ENCODE results near the gene PANX2.
"Not testable (repeated sequence)": the region's sequence is repeated elsewhere in the genome, so short reads cannot be mapped to it uniquely, and the experiment has no call there.

The PANX2 gene

DNA sequence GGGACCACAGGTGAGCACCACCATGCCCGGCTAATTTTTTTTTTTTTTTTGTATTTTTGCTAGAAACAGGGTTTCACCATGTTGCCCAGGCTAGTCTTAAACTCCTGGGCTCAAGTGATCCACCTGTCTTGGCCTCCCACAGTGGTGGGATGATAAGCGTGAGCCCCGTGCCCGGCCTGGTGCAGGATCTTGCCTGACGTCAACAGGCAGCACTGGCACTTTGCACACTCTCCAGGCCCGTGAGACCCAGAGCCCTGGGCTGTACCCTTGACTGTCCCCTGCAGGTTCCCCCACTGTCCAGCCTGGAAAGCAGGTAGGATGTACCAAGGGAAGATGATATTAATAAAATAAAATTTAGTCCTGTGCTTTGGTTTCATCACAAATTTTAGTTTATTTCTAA is 29.1 kb upstream of the PANX2 start:
- Mint-ChIP-seq H3K4me3 (no peak overlapping the region), H3K9me3 (no peaks in the 10 kb centered on the region), H3K27me3 (peaks cover 39% of the 10 kb centered on the region), H3K36me3 (no peaks in the 10 kb centered on the region), H3K4me1 (peaks cover 3% of the 10 kb centered on the region), H3K27ac (no peak overlapping the region)
- DNase-seq = no peak
- CTCF ChIA-PET = interaction anchor here (0.6 kb wide), 1 partner anchor 165 kb away, joined by 3 read pairs; no protein-coding TSS in a partner anchor

GRCh38 chr22:50141891-50142363 is 28.6 kb upstream of the PANX2 start:
- H3K9me3 Mint-ChIP-seq = no peaks in the 10 kb centered on the region
- no peak overlapping the region for H3K4me3 Mint-ChIP-seq
- H3K27me3 Mint-ChIP-seq = peaks cover 36% of the 10 kb centered on the region
- no peaks in the 10 kb centered on the region for H3K36me3 Mint-ChIP-seq
- no peak overlapping the region for H3K27ac Mint-ChIP-seq
- CTCF ChIA-PET = interaction anchor here (0.6 to 1.1 kb wide), 2 partner anchors 14 to 165 kb away, joined by 3 read pairs; no protein-coding TSS in a partner anchor
- peaks cover 3% of the 10 kb centered on the region for H3K4me1 Mint-ChIP-seq
- no peak for DNase-seq

GRCh38 chr22:50143096-50143495 is 27.4 kb upstream of the PANX2 start:
- H3K4me1 Mint-ChIP-seq = peaks cover 3% of the 10 kb centered on the region
- CTCF ChIA-PET = interaction anchor here (0.6 to 1.6 kb wide), 2 partner anchors 9 to 212 kb away, joined by 3 to 4 read pairs; no protein-coding TSS in a partner anchor
- no peaks in the 10 kb centered on the region for H3K9me3 Mint-ChIP-seq
- no peak overlapping the region for H3K4me3 Mint-ChIP-seq
- H3K36me3 Mint-ChIP-seq = no peaks in the 10 kb centered on the region
- peaks cover 31% of the 10 kb centered on the region for H3K27me3 Mint-ChIP-seq
- DNase-seq = no peak
- H3K27ac Mint-ChIP-seq = no peak overlapping the region

DNA sequence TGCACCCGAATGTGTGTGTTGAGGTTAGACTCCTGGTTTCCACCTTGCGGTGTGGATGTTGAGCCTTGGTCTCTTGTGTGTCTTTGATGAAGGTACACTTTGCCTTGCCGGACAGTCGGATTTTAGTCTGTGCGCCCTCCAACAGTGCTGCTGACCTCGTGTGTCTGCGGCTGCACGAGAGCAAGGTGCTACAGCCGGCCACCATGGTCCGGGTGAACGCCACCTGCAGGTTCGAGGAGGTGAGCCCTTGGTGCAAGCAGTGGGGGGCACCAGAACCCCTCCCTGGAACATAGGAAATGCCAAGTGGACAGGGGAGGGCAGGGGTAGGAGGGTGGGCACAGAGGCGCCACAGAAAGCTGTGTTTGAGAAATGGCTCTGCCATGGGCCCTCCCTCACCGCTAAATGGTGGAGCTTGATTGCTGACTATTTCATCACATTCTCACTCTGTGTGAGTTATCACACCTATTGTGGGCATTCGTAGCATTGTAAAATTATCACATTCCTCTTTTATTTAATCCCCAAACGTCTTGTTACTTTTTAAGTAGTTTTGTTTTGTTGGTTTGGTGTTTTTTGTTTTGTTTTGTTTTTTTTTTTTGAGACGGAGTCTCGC is 26.4 kb upstream of the PANX2 start:
- no peak for DNase-seq
- CTCF ChIA-PET = interaction anchor here (1.6 kb wide), 2 partner anchors 8 to 64 kb away, joined by 4 to 6 read pairs; no protein-coding TSS in a partner anchor
- H3K9me3 Mint-ChIP-seq = no peaks in the 10 kb centered on the region
- peaks cover 3% of the 10 kb centered on the region for H3K4me1 Mint-ChIP-seq
- peaks cover 27% of the 10 kb centered on the region for H3K27me3 Mint-ChIP-seq
- no peak overlapping the region for H3K27ac Mint-ChIP-seq
- H3K4me3 Mint-ChIP-seq = no peak overlapping the region
- H3K36me3 Mint-ChIP-seq = no peaks in the 10 kb centered on the region

DNA sequence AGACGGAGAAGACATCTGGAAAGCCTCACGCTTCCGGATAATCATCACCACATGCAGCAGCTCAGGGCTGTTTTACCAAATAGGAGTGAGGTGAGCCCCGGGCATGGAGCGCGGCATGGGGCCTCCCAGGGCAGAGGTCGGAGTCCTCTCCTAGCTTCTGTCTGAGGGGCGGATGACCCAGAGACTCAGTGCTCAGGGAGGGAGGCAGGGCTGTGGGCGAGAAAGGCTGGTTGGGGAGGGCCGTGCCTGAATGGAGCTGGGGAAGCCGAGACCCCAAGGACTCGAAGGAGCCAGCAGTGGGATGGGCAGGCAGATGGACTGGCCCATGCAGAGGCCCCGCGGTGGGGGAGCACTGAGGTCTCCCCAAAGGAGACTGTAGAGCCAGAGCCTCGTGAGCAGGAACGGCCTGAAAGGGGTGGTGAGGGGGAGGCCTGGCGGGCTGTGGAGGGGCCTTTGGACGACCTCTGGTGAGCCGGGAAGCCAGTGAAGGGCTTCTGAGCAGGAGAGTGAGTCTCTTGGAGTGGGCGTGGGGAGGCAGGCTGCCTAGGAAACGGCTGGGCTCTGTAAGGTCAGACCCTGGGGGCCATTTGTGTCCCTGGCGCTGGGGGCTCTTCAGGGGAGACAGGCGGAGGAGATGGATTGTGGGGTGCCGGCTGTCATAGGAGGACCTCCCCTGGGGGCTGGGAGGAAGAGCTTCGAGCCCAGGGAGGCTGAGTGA is 24.7 kb upstream of the PANX2 start:
- no peak for DNase-seq
- no peaks in the 10 kb centered on the region for H3K4me1 Mint-ChIP-seq
- H3K4me3 Mint-ChIP-seq = no peak overlapping the region
- no peak overlapping the region for H3K27ac Mint-ChIP-seq
- H3K27me3 Mint-ChIP-seq = peaks cover 36% of the 10 kb centered on the region
- H3K36me3 Mint-ChIP-seq = no peaks in the 10 kb centered on the region
- CTCF ChIA-PET = interaction anchor here (1.6 kb wide), 1 partner anchor 62 kb away, joined by 6 read pairs; no protein-coding TSS in a partner anchor
- no peaks in the 10 kb centered on the region for H3K9me3 Mint-ChIP-seq

DNA sequence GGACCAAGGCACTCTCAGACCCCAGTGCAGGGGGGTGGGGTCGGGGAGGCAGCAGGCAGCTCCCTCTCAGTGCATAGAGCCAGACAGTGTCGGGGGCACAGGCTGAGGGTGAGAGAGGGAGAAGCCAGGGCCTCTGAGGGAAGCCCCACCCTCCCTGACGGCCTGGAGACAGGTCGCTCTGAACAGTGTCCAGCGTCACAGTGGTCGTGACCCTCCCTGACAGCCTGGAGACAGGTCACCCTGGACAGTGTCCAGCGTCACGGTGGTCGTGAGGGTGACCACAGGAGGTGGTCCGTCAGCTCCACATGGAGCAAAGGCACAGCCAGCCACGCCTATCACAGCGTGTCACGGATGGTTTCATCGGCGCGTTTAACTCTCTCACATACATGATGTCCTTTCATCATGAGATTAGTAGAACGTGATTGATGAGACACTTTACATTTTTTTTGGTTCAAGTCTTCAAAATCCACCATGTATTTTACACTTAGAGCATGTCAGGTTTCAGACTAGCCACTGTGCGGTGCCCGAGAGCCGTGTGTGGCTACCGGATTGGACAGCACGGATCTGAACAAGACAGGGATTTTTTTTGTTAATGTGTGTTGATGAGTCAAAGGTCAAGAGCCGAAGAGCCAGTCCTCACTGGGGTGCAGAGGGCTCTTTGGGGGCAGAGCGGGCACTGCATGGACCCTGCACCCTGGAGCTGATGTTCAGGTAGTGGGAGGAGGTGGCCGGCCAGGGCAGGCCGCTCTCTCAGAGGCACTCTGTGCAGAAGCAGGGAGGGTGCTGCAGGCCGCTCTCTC is 23.9 kb upstream of the PANX2 start:
- Mint-ChIP-seq H3K27ac (no peak overlapping the region), H3K4me1 (no peaks in the 10 kb centered on the region), H3K36me3 (no peaks in the 10 kb centered on the region), H3K9me3 (no peaks in the 10 kb centered on the region), H3K4me3 (no peak overlapping the region), H3K27me3 (peaks cover 40% of the 10 kb centered on the region)
- CTCF ChIA-PET = no interaction called here
- DNase-seq = peak; percentile 43

- H3K4me3 Mint-ChIP-seq, DNase-seq, H3K9me3 Mint-ChIP-seq, H3K27ac Mint-ChIP-seq, H3K36me3 Mint-ChIP-seq, H3K4me1 Mint-ChIP-seq: not testable (repeated sequence)
- H3K27me3 Mint-ChIP-seq = peaks cover 40% of the 10 kb centered on the region
- CTCF ChIA-PET = interaction anchor here (0.9 to 3.6 kb wide), 7 partner anchors 16 to 154 kb away, joined by 3 to 14 read pairs (median 5); no protein-coding TSS in a partner anchor
Observed at GRCh38 chr22:50147258-50148165, 23.0 kb upstream of the PANX2 start.

GRCh38 chr22:50148166-50148500 is 22.4 kb upstream of the PANX2 start:
- Mint-ChIP-seq H3K27ac (no peak overlapping the region), H3K9me3 (no peaks in the 10 kb centered on the region), H3K27me3 (peaks cover 35% of the 10 kb centered on the region), H3K4me1 (no peaks in the 10 kb centered on the region), H3K36me3 (no peaks in the 10 kb centered on the region), H3K4me3 (no peak overlapping the region)
- DNase-seq = no peak
- CTCF ChIA-PET = interaction anchor here (0.9 to 3.6 kb wide), 7 partner anchors 16 to 155 kb away, joined by 3 to 14 read pairs (median 5); no protein-coding TSS in a partner anchor

DNA sequence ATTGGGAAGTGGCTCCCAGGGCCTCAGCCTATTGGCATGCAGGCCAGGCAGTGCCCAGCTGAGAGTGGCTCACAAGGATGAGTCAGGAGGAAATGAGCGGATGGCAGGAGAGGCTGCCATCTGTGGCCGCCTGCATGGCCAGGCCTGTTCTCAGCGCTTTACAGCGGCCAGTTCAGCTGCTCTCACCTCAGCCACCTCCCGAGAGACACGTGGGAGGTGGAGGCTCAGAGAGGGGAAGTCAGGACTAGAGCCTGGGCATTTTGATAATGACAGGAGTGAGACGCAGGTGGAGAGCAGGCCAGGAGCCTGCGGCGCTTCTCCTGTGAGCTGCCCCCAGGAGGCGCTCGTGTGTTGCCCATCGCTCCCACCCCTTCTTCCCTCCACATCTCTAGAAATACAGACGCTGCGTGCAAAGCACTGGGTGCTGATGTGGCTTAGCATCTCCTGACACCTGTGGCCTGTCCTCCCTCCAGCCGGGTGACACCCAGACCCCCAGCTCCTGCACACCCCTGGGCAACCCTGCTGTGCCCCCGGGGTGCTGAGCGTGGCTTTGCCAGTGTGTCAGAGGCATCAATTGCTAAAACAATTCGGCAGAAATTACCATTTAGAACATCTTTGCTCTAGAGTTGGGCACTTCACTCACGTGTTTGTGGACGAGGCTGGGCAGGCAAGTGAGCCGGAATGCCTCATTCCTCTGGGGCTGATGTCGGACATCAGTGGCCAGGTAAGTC is 21.4 kb upstream of the PANX2 start:
- H3K36me3 Mint-ChIP-seq = no peaks in the 10 kb centered on the region
- peaks cover 34% of the 10 kb centered on the region for H3K27me3 Mint-ChIP-seq
- no peaks in the 10 kb centered on the region for H3K4me1 Mint-ChIP-seq
- CTCF ChIA-PET = interaction anchor here (0.7 to 3.6 kb wide), 8 partner anchors 15 to 324 kb away, joined by 3 to 14 read pairs (median 4); no protein-coding TSS in a partner anchor
- H3K9me3 Mint-ChIP-seq = no peaks in the 10 kb centered on the region
- no peak overlapping the region for H3K4me3 Mint-ChIP-seq
- peak; percentile 84 for DNase-seq
- H3K27ac Mint-ChIP-seq = no peak overlapping the region

DNA sequence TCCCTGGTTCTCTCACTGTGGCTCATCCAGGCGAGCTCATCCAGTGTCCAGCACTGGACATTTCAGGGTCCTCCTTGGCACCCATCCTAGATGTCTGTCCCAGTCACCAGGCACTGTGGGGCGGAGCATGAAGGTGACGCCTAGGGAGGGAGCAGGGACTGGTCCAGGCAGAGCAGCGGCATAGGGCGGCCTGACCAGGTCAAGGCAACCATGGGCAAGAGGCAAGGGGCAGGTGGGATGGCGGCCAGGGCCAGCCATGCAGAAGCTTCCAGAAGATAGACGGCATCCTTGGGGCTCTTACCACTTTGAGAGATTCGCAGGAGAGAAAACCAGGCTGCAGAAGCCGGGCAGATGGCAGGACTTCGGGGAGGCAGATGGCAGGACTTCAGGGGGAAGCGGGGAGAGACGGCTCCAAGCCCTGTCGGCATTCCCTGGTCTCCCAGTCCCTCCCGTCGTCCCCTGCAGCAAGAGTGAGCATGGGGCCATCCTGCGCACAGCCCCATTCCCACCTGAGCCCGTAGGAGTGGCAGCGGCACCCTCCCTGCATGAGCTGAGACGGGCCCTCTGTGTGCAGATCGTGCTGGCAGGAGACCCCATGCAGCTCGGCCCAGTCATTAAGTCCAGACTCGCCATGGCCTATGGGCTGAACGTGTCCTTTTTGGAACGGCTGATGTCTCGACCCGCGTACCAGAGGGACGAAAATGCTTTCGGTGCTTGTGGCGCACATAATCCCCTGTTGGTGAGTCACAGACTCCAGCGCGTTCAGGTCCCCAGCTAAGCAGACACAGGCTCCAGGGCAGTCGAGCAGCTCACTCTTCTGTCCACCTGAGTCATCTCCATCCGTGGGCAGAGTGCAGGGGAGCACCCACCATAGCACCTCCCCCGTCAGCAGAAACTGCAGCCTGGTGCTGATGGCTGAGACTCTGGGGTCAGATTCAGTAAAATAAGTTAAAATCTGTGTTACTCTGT is 20.1 kb upstream of the PANX2 start:
- DNase-seq = no peak
- no peaks in the 10 kb centered on the region for H3K9me3 Mint-ChIP-seq
- peaks cover 36% of the 10 kb centered on the region for H3K27me3 Mint-ChIP-seq
- H3K4me1 Mint-ChIP-seq = no peaks in the 10 kb centered on the region
- H3K4me3 Mint-ChIP-seq = no peak overlapping the region
- no peak overlapping the region for H3K27ac Mint-ChIP-seq
- CTCF ChIA-PET = interaction anchor here (0.6 to 3.6 kb wide), 4 partner anchors 13 to 88 kb away, joined by 3 to 14 read pairs (median 6); no protein-coding TSS in a partner anchor
- H3K36me3 Mint-ChIP-seq = no peaks in the 10 kb centered on the region

DNA sequence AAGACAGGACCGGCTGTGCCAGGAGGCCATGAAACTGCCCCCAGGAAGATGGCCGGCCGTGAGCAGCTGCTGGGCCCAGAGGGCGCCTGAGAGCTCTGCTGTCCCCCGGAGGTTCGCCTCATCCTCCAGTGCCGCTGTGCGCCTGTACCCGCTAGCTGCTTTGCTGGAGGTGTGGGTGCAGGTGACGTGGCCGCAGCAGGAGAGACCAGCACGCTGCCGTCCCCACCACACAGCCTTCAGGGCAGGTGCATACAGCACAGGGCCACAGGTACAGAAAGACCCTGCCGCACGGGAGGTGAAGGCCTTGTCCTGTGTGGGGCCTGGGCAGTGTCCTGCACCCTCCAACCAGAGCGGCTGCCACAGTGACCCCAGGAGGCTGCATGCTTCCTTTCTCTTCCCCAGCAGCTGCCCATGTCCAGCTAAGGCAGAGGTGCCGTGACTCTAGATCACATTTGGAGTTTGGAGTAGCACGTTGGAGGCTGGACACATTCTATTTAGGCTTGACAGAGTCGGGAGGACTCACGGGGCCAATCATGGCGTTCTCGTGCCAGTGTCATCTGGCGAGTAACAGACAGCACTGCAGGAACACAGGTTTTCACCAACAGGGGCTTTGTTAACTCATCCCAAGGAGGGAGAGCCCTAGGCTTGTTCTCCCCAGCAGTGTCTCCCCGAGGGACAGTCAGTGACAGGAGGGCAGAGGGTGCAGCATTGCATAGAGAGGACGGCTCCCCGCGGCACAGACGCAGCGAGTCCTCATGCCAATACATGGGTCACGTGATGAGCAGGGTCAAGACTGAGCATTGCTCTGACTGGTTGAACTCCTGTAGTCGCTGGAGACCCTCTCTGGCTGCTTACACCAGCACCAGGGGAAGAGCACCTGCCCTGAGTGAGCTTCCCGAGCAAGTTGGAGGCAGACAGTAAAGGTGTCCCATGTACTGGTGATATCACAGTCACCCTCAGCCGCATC is 18.7 kb upstream of the PANX2 start:
- Mint-ChIP-seq H3K27ac (no peak overlapping the region), H3K4me3 (no peak overlapping the region), H3K9me3 (no peaks in the 10 kb centered on the region), H3K4me1 (no peaks in the 10 kb centered on the region), H3K36me3 (no peaks in the 10 kb centered on the region), H3K27me3 (peaks cover 36% of the 10 kb centered on the region)
- CTCF ChIA-PET = interaction anchor here (1.1 kb wide), 1 partner anchor 8 kb away, joined by 4 read pairs; no protein-coding TSS in a partner anchor
- DNase-seq = no peak
